ENCODE measurements around the gene DZANK1.

The DZANK1 gene

DNA sequence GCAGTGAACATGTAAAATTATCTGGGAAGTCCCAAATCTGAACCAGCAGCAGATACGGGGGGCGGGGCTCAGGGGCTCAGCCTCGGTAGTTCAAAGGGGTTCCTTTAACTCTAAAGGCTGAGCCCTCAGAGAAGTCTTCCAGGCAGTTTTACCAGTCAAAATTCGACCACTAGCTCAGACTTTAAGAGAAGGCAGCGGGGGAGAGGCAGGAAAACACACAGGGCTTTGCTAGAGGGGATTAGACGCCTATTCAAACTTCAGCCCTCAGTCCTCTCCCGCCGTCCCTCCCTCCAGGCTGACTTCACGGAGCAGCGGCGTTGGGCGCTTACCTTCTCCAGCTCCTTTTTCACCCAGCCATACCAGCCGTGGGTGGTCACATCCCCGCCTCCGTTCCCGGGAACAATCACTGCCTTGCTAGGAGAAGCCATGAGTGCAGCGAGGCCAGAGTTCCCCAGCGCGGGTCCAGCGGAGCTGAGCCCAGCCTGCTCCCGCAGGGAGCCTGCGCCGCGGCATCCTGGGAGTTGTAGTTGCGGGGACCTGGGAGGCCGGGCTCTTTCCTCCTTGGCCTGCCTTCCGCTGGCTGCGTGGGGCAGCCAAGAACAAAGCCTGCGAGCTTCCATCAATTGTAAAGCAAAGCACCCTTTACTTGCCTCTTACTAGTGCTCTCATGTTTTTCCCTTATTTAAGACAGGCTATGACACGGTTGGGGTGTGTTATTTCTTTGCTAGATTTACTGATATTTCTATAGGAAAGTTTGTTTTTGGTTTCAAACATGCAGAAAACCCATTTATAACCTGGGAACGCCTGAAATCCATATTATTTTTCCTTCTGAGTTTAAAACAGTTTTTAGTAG is 30.1 kb upstream of the DZANK1 start, which contains the start of gene RBBP9:
TSS of gene RBBP9 (minus strand) at position 486 of the 853 bp plus-strand sequence. CDS start at position 428, 58 bp downstream.
- no peaks in the 10 kb centered on the region for H3K27me3 ChIP-seq (ENCODE audit: low read depth, low read length)
- peaks cover 5 to 19% of the 10 kb centered on the region in 2 donors for H3K4me1 ChIP-seq (ENCODE audit: control insufficient read depth in 1 of 2, insufficient read depth in 2 of 2, low read length in 2 of 2)
- peak within 1 kb of the TSS; percentile 86 to 91 for H3K4me3 ChIP-seq (ENCODE audit: low read depth in 1 of 2, low read length in 2 of 2)
- peak within 1 kb of the TSS; percentile 8 for H3K27ac ChIP-seq (ENCODE audit: low read length)
- no peaks in the 10 kb centered on the region for H3K9me3 ChIP-seq (ENCODE audit: control insufficient read depth in 1 of 2, low read length in 2 of 2)
- H3K36me3 ChIP-seq (ENCODE audit: control insufficient read depth in 1 of 2, insufficient read depth in 2 of 2, low read length in 2 of 2): peaks cover 13% of the 10 kb centered on the region in 2 donors

GRCh38 chr20:18496042-18496441 is 29.2 kb upstream of the DZANK1 start:
- Histone ChIP-seq H3K4me3 (ENCODE audit: low read depth in 1 of 2, low read length in 2 of 2) (peak overlapping the region; percentile 86 to 91), H3K27me3 (ENCODE audit: low read depth, low read length) (no peaks in the 10 kb centered on the region), H3K4me1 (ENCODE audit: control insufficient read depth in 1 of 2, insufficient read depth in 2 of 2, low read length in 2 of 2) (peaks cover 5 to 19% of the 10 kb centered on the region in 2 donors), H3K36me3 (ENCODE audit: control insufficient read depth in 1 of 2, insufficient read depth in 2 of 2, low read length in 2 of 2) (peaks cover 13% of the 10 kb centered on the region in 2 donors), H3K27ac (ENCODE audit: low read length) (no peak overlapping the region), H3K9me3 (ENCODE audit: control insufficient read depth in 1 of 2, low read length in 2 of 2) (no peaks in the 10 kb centered on the region)

DNA sequence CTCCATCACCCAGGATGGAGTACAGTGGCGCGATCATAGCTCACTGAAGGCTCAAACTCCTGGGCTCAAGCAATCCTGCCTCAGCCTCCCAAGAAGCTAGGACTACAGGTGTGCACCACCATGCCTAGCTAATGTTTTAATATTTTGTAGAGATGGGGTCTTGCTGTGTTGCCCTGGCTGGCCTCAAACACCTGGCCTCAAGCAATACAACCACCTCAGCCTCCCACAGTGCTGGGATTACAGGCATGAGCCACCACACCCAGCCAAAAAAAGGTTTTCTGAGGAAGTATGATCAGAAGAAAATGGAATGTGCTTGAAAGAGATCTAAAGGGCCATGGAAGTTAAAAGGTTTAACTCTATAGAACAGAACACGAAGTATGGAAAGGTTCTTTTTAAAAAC is 21.5 kb upstream of the DZANK1 start:
- Histone ChIP-seq H3K27ac (ENCODE audit: low read length) (no peak overlapping the region), H3K36me3 (ENCODE audit: control insufficient read depth in 1 of 2, insufficient read depth in 2 of 2, low read length in 2 of 2) (peaks cover 39 to 50% of the 10 kb centered on the region in 2 donors), H3K9me3 (ENCODE audit: control insufficient read depth in 1 of 2, low read length in 2 of 2) (no peaks in the 10 kb centered on the region), H3K27me3 (ENCODE audit: low read depth, low read length) (no peaks in the 10 kb centered on the region), H3K4me1 (ENCODE audit: control insufficient read depth in 1 of 2, insufficient read depth in 2 of 2, low read length in 2 of 2) (no peaks in the 10 kb centered on the region), H3K4me3 (ENCODE audit: low read depth in 1 of 2, low read length in 2 of 2) (no peak overlapping the region)

GRCh38 chr20:18481596-18481995 is 14.8 kb upstream of the DZANK1 start:
- no peaks in the 10 kb centered on the region for H3K9me3 ChIP-seq (ENCODE audit: control insufficient read depth in 1 of 2, low read length in 2 of 2)
- peaks cover 43 to 65% of the 10 kb centered on the region in 2 donors for H3K36me3 ChIP-seq (ENCODE audit: control insufficient read depth in 1 of 2, insufficient read depth in 2 of 2, low read length in 2 of 2)
- H3K4me3 ChIP-seq (ENCODE audit: low read depth in 1 of 2, low read length in 2 of 2): no peak overlapping the region
- H3K27ac ChIP-seq (ENCODE audit: low read length): no peak overlapping the region
- H3K27me3 ChIP-seq (ENCODE audit: low read depth, low read length): no peaks in the 10 kb centered on the region
- no peaks in the 10 kb centered on the region for H3K4me1 ChIP-seq (ENCODE audit: control insufficient read depth in 1 of 2, insufficient read depth in 2 of 2, low read length in 2 of 2)

DNA sequence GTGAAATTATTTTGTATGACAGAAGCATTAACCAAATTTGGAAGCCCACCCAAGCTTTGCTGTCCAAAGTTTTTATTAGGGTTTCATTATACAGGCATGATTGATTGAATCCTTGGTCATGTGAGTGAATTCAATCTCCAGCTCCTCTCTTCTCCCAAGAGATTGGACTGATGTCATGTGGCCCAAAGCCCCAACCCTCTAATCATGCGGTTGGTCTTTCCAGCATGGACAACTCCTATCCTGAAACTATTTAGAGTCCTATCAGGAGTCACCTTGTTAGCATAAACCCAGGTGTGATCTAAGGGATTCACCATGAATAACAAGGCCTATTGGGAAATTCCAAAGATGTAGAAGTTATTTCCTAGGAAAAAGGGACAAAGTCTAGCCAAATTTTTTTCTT is 11.0 kb upstream of the DZANK1 start:
- no peaks in the 10 kb centered on the region for H3K27me3 ChIP-seq (ENCODE audit: low read depth, low read length)
- no peaks in the 10 kb centered on the region for H3K4me1 ChIP-seq (ENCODE audit: control insufficient read depth in 1 of 2, insufficient read depth in 2 of 2, low read length in 2 of 2)
- H3K36me3 ChIP-seq (ENCODE audit: control insufficient read depth in 1 of 2, insufficient read depth in 2 of 2, low read length in 2 of 2): peaks cover 42 to 69% of the 10 kb centered on the region in 2 donors
- H3K27ac ChIP-seq (ENCODE audit: low read length): no peak overlapping the region
- H3K4me3 ChIP-seq (ENCODE audit: low read depth in 1 of 2, low read length in 2 of 2): no peak overlapping the region
- no peaks in the 10 kb centered on the region for H3K9me3 ChIP-seq (ENCODE audit: control insufficient read depth in 1 of 2, low read length in 2 of 2)

DNA sequence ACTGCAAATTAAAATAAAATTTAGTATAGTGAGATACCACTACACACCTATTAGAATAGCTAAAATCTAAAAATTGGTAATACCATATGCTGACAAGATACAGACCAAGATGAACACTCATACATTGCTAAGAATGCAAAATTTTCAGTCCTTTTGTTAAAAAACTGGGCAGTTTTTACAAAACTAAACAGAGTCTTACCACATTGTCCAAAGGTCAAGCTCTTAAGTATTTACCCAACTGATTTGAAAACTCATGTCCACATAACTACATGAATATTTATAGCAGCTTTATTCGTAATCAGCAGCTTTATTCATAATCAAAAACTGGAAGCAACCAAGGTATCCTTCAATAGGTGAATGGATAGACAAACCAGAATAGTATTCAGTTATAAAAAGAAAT is 10.4 kb upstream of the DZANK1 start:
- Histone ChIP-seq H3K27me3 (ENCODE audit: low read depth, low read length) (no peaks in the 10 kb centered on the region), H3K4me1 (ENCODE audit: control insufficient read depth in 1 of 2, insufficient read depth in 2 of 2, low read length in 2 of 2) (no peaks in the 10 kb centered on the region), H3K4me3 (ENCODE audit: low read depth in 1 of 2, low read length in 2 of 2) (no peak overlapping the region), H3K36me3 (ENCODE audit: control insufficient read depth in 1 of 2, insufficient read depth in 2 of 2, low read length in 2 of 2) (peaks cover 36 to 63% of the 10 kb centered on the region in 2 donors), H3K27ac (ENCODE audit: low read length) (no peak overlapping the region), H3K9me3 (ENCODE audit: control insufficient read depth in 1 of 2, low read length in 2 of 2) (no peaks in the 10 kb centered on the region)

DNA sequence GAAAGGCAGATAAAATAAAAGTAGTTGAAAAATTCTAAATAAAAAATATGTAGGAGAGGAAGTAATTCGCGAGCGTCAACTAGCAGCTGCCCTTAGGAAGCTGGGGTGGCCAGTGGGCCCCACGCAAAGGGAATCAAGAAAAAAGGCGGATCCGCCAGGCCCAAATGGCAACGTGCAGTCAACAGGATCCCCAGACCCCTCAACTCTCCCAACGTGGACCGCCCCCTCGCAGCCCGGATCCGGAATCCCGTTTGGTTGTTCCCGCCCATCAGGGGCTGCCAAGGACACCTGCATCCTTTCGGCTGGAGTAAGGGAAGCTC is 296 bp downstream of the DZANK1 start:
- H3K9me3 ChIP-seq (ENCODE audit: control insufficient read depth in 1 of 2, low read length in 2 of 2): no peaks in the 10 kb centered on the region
- peaks cover 0 to 23% of the 10 kb centered on the region in 2 donors for H3K4me1 ChIP-seq (ENCODE audit: control insufficient read depth in 1 of 2, insufficient read depth in 2 of 2, low read length in 2 of 2)
- no peak overlapping the region for H3K27ac ChIP-seq (ENCODE audit: low read length)
- H3K27me3 ChIP-seq (ENCODE audit: low read depth, low read length): no peaks in the 10 kb centered on the region
- H3K4me3 ChIP-seq (ENCODE audit: low read depth in 1 of 2, low read length in 2 of 2): peak overlapping the region; percentile 78 to 100
- H3K36me3 ChIP-seq (ENCODE audit: control insufficient read depth in 1 of 2, insufficient read depth in 2 of 2, low read length in 2 of 2): peaks cover 5 to 20% of the 10 kb centered on the region in 2 donors

DNA sequence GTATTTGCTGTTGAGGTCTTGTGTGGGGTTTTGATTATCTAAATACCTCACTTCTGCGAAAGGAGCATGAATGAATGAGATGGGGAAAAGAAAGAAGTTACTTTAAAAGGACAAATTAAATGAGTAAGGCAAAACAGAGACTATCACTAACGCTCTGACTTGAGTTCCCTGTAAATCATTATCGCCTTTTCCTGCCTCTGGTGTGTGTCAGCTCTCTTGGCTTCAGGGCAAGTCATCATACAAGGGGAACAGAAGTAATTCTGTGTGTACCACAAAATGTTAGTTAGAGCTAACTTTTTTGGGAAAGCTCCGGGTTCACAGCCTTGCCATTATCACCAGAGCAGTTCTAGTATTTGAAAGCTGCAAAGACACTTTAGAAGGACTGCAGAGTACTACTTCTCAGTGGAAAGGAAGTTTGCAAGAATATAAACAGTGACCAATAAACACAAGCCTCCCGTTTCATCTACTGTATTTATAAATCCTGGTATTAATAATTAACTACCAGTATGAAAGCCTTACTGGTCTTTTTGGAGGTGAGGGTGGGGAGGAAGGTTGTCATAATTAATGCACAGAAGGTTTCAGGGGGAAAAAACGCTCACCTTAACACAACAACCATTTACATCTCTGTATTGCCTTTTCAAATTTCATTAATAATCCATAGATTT is 1.2 kb downstream of the DZANK1 start:
- H3K4me1 ChIP-seq (ENCODE audit: control insufficient read depth in 1 of 2, insufficient read depth in 2 of 2, low read length in 2 of 2): peaks cover 0 to 23% of the 10 kb centered on the region in 2 donors
- H3K27me3 ChIP-seq (ENCODE audit: low read depth, low read length): no peaks in the 10 kb centered on the region
- H3K36me3 ChIP-seq (ENCODE audit: control insufficient read depth in 1 of 2, insufficient read depth in 2 of 2, low read length in 2 of 2): peaks cover 0 to 11% of the 10 kb centered on the region in 2 donors
- H3K4me3 ChIP-seq (ENCODE audit: low read depth in 1 of 2, low read length in 2 of 2): peak overlapping the region in 1 of 2 donors; percentile 100
- H3K27ac ChIP-seq (ENCODE audit: low read length): no peak overlapping the region
- no peaks in the 10 kb centered on the region for H3K9me3 ChIP-seq (ENCODE audit: control insufficient read depth in 1 of 2, low read length in 2 of 2)

DNA sequence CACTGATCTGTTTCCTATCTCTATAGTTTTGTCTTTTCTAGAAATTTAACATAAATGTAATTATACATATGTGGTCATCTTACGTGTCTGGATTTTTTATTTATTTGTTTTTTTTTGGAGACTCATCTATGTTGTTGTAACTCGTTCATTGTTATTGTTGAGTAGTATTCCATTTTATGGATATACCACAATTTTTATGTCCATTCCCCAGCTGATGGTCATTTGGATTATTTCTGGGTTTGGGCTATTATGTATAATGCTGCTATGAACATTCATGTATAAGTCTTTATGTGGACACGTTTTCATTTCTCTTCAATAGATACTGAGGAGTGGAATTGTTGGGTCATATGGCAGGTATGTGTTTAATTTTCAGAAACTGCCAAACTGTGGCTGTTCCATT is 10.2 kb downstream of the DZANK1 start:
- Histone ChIP-seq H3K4me1 (ENCODE audit: control insufficient read depth in 1 of 2, insufficient read depth in 2 of 2, low read length in 2 of 2) (no peaks in the 10 kb centered on the region), H3K27ac (ENCODE audit: low read length) (no peak overlapping the region), H3K4me3 (ENCODE audit: low read depth in 1 of 2, low read length in 2 of 2) (no peak overlapping the region), H3K36me3 (ENCODE audit: control insufficient read depth in 1 of 2, insufficient read depth in 2 of 2, low read length in 2 of 2) (peaks cover 0 to 5% of the 10 kb centered on the region in 2 donors), H3K27me3 (ENCODE audit: low read depth, low read length) (no peaks in the 10 kb centered on the region), H3K9me3 (ENCODE audit: control insufficient read depth in 1 of 2, low read length in 2 of 2) (peaks cover 6 to 10% of the 10 kb centered on the region in 2 donors)

DNA sequence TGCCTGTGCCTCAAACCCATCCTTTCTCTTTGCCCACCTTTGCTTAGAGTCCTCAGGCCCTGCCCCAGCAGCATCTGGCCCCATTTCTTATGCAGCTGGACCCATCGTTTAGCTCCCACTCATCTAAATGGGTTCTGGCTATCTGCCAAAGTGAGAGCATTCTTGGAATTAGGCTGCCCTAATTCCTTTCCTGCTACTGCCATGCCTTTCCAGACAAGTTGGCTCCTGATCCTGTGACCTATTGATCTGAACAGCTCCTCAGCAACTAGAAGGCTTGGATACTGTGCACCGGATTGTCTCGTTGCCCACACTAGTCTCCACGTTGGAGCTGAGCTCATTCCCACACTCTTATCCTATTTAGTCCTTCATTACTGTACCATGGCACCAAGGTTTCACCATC is 22.9 kb downstream of the DZANK1 start:
- H3K27me3 ChIP-seq (ENCODE audit: low read depth, low read length): no peaks in the 10 kb centered on the region
- no peak overlapping the region for H3K27ac ChIP-seq (ENCODE audit: low read length)

GRCh38 chr20:18440403-18440802 is 26.4 kb downstream of the DZANK1 start:
- H3K27ac ChIP-seq (ENCODE audit: low read length): no peak overlapping the region
- no peaks in the 10 kb centered on the region for H3K36me3 ChIP-seq (ENCODE audit: control insufficient read depth in 1 of 2, insufficient read depth in 2 of 2, low read length in 2 of 2)
- no peak overlapping the region for H3K4me3 ChIP-seq (ENCODE audit: low read depth in 1 of 2, low read length in 2 of 2)
- no peaks in the 10 kb centered on the region for H3K9me3 ChIP-seq (ENCODE audit: control insufficient read depth in 1 of 2, low read length in 2 of 2)
- no peaks in the 10 kb centered on the region for H3K4me1 ChIP-seq (ENCODE audit: control insufficient read depth in 1 of 2, insufficient read depth in 2 of 2, low read length in 2 of 2)
- H3K27me3 ChIP-seq (ENCODE audit: low read depth, low read length): no peaks in the 10 kb centered on the region

More for the DNA sequence above, 22.9 kb downstream of the DZANK1 start:
- Histone ChIP-seq H3K4me1 (ENCODE audit: control insufficient read depth in 1 of 2, insufficient read depth in 2 of 2, low read length in 2 of 2) (no peaks in the 10 kb centered on the region), H3K9me3 (ENCODE audit: control insufficient read depth in 1 of 2, low read length in 2 of 2) (no peaks in the 10 kb centered on the region), H3K36me3 (ENCODE audit: control insufficient read depth in 1 of 2, insufficient read depth in 2 of 2, low read length in 2 of 2) (no peaks in the 10 kb centered on the region), H3K4me3 (ENCODE audit: low read depth in 1 of 2, low read length in 2 of 2) (no peak overlapping the region)

All from muscle layer of duodenum (tissue), 2 donors.